Glutamatergic neuron (in vitro differentiated cells): Measurements from ENCODE around the gene PLA2G1B. TPM values are rescaled to one million over a fixed set of nuclear protein-coding genes. Genes with fewer than 3 reads are reported as not detected.
A peak's percentile ranks its signal among the peaks of the same experiment; 100 is the strongest.

Experiments used
- DNase-seq: peaks from one replicate; pipeline ENCODE4 v3.0.0; 2022
- H3K27ac Mint-ChIP-seq: one replicate; pipeline ENCODE4 v1.8.0; 2020; ENCODE audit warnings: mild to moderate bottlenecking, mixed read lengths, inconsistent platforms; ENCODE audit not compliant: unreplicated experiment
- H3K27me3 Mint-ChIP-seq: one replicate; pipeline ENCODE4 v1.8.0; 2020; ENCODE audit warnings: mild to moderate bottlenecking, moderate library complexity, mixed read lengths, inconsistent platforms; ENCODE audit not compliant: unreplicated experiment
- H3K36me3 Mint-ChIP-seq: one replicate; pipeline ENCODE4 v1.8.0; 2020; ENCODE audit warnings: mild to moderate bottlenecking, mixed read lengths, inconsistent platforms; ENCODE audit not compliant: unreplicated experiment
- H3K4me1 Mint-ChIP-seq: one replicate; pipeline ENCODE4 v1.8.0; 2020; ENCODE audit warnings: mild to moderate bottlenecking, low read depth, mixed read lengths, inconsistent platforms; ENCODE audit not compliant: unreplicated experiment
- H3K4me3 Mint-ChIP-seq: one replicate; pipeline ENCODE4 v1.8.0; 2020; ENCODE audit warnings: mild to moderate bottlenecking, mixed read lengths, inconsistent platforms; ENCODE audit not compliant: unreplicated experiment
- H3K9me3 Mint-ChIP-seq: one replicate; pipeline ENCODE4 v1.8.0; 2020; ENCODE audit warnings: mild to moderate bottlenecking, moderate library complexity, mixed read lengths, inconsistent platforms; ENCODE audit not compliant: unreplicated experiment
- total RNA-seq: library from RNA; stranded (reverse); fragmentation: NEBNext Ultra II Directional; extraction: Animal tissue kit (Norgen Biotek cat#: 25700); gene quantifications from one replicate; pipeline ENCODE4 v1.2.1, GENCODE V29; 2021; ENCODE audit not compliant: unreplicated experiment
- TF ChIP-seq, protein P1 (sequence below): fragments of 200-600 bp; sonication (generic); IDR thresholded peaks from one replicate; pipeline ENCODE4 v1.5.0; 2021; ENCODE audit not compliant: partially characterized antibody, unreplicated experiment

Gene PLA2G1B
- total RNA-seq, 1 donor from 2014 or later = not detected

GRCh38 chr12:120367233-120367923 lies 39.8 kb upstream of the PLA2G1B start:
- peak overlapping the region; percentile 99 for H3K4me3 Mint-ChIP-seq
- H3K4me1 Mint-ChIP-seq = peaks cover 49% of the 10 kb centered on the region
- H3K27ac Mint-ChIP-seq = peak overlapping the region; percentile 96
- TF ChIP-seq, protein P1, sequence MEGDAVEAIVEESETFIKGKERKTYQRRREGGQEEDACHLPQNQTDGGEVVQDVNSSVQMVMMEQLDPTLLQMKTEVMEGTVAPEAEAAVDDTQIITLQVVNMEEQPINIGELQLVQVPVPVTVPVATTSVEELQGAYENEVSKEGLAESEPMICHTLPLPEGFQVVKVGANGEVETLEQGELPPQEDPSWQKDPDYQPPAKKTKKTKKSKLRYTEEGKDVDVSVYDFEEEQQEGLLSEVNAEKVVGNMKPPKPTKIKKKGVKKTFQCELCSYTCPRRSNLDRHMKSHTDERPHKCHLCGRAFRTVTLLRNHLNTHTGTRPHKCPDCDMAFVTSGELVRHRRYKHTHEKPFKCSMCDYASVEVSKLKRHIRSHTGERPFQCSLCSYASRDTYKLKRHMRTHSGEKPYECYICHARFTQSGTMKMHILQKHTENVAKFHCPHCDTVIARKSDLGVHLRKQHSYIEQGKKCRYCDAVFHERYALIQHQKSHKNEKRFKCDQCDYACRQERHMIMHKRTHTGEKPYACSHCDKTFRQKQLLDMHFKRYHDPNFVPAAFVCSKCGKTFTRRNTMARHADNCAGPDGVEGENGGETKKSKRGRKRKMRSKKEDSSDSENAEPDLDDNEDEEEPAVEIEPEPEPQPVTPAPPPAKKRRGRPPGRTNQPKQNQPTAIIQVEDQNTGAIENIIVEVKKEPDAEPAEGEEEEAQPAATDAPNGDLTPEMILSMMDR = peak; percentile 53
- peaks cover 34% of the 10 kb centered on the region for H3K9me3 Mint-ChIP-seq
- no peaks in the 10 kb centered on the region for H3K36me3 Mint-ChIP-seq
- DNase-seq = peak; percentile 70
- H3K27me3 Mint-ChIP-seq = peaks cover 38% of the 10 kb centered on the region

- H3K27me3 Mint-ChIP-seq = peaks cover 41% of the 10 kb centered on the region
- TF ChIP-seq, protein P1 = no peak
- H3K27ac Mint-ChIP-seq = peak overlapping the region; percentile 96
- H3K4me3 Mint-ChIP-seq = peak overlapping the region; percentile 99
- peaks cover 53% of the 10 kb centered on the region for H3K4me1 Mint-ChIP-seq
- peaks cover 36% of the 10 kb centered on the region for H3K9me3 Mint-ChIP-seq
- DNase-seq = no peak
- H3K36me3 Mint-ChIP-seq = no peaks in the 10 kb centered on the region
Observed at GRCh38 chr12:120366845-120367232, 39.3 kb upstream of the PLA2G1B start.

DNA sequence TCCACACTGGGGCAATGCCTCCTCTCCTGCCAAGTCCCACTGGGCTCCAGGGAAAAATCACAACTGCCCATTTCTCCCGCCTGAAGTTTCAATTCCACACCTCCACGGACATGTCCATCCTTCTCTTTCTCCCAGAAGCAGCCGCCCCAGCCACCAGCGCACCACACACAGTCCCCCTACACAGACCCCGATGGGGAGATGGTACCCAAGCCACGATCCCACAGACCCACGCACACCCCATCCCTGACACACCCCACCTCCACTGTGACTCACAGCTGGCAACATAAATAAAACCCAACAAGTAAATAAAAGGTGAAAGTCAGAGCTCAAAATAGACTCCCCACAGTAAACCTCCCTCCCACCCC lies 38.7 kb upstream of the PLA2G1B start:
- H3K4me1 Mint-ChIP-seq = peaks cover 53% of the 10 kb centered on the region

DNA sequence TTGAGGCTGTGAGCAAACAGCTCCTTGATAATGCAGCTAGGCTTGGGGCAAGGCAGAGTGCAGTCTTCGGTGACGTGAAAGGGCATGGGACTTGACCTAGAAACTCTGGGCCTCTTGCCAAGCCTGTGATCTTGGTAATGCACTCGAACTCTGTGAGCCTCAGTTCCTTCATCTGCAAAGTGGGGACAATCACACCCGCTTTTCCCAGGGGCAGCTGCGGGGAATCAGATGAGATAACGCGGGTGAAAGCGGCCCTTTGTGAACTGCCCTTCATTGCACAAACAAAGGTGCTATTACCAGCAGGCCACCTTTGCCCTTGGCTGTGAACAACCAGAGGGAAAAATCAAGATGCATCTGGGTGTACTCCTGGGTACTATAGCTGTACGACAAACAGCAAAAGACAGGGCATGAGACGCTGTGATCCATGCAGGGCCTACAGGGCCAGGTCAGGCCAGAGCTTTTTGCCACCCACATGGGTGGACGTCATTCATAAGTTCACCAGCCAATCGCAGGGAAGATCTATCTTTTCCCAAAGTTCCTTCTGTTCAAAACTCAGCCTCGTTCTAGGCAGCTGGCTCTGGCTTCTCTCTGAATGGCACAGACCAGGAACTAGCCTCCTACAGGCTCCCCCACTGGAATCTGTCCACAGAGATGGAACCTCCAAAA lies 38.2 kb upstream of the PLA2G1B start:
- DNase-seq = no peak
- peaks cover 57% of the 10 kb centered on the region for H3K4me1 Mint-ChIP-seq
- peak overlapping the region; percentile 96 for H3K27ac Mint-ChIP-seq
- peaks cover 40% of the 10 kb centered on the region for H3K9me3 Mint-ChIP-seq
- TF ChIP-seq, protein P1 = no peak
- H3K27me3 Mint-ChIP-seq = peaks cover 46% of the 10 kb centered on the region
- peak overlapping the region; percentile 99 for H3K4me3 Mint-ChIP-seq
- no peaks in the 10 kb centered on the region for H3K36me3 Mint-ChIP-seq

More for the DNA sequence above, 38.7 kb upstream of the PLA2G1B start:
- H3K27ac Mint-ChIP-seq = peak overlapping the region; percentile 96
- H3K9me3 Mint-ChIP-seq = peaks cover 36% of the 10 kb centered on the region
- H3K4me3 Mint-ChIP-seq = peak overlapping the region; percentile 99
- peaks cover 41% of the 10 kb centered on the region for H3K27me3 Mint-ChIP-seq
- DNase-seq = no peak
- TF ChIP-seq, protein P1 = no peak
- H3K36me3 Mint-ChIP-seq = no peaks in the 10 kb centered on the region

DNA sequence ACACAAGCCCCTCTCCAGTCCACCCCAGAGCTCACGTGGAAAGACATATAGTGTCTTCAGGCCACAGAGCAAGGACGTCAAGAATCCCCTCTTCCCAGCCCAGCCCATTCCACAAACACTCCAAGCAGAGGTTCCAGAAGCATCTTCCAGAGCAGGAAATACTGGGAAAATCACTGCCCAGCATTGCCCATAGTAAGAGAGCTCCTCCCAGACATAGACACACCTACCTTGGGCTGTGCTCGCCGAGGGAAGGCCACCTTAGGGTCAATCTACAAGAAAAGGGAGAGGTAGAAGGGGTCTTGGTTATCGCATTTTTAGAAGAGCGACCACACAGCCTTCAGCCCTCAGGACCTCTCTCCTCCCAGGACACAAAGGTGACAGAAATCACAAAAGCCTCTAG lies 36.9 kb upstream of the PLA2G1B start:
- no peak for DNase-seq
- peak overlapping the region; percentile 99 for H3K4me3 Mint-ChIP-seq
- peaks cover 58% of the 10 kb centered on the region for H3K4me1 Mint-ChIP-seq
- H3K36me3 Mint-ChIP-seq = no peaks in the 10 kb centered on the region
- H3K27me3 Mint-ChIP-seq = peaks cover 39% of the 10 kb centered on the region
- H3K27ac Mint-ChIP-seq = peak overlapping the region; percentile 100
- peaks cover 37% of the 10 kb centered on the region for H3K9me3 Mint-ChIP-seq
- TF ChIP-seq, protein P1 = no peak
